Epithelial cell of esophagus (primary cell): ENCODE results near the gene CAPRIN1.
A peak's percentile ranks its signal among the peaks of the same experiment; 100 is the strongest.

Source experiments
- DNase-seq: peaks from one replicate; pipeline ENCODE4 v3.0.0; 2010; ENCODE audit warnings: low read depth
- H3K4me3 ChIP-seq: 2 replicates; pipeline ENCODE4 v1.5.1; 2011; ENCODE audit warnings: mild to moderate bottlenecking, low read length, control low read depth
- CTCF ChIP-seq: IDR thresholded peaks from 2 replicates; pipeline ENCODE4 v1.5.1; 2011; ENCODE audit warnings: low read depth, mild to moderate bottlenecking, low read length, control low read depth, inconsistent platforms; ENCODE audit not compliant: insufficient read depth; ENCODE audit errors: missing control alignments

The CAPRIN1 gene

GRCh38 chr11:34149786-34150185 lies 98.3 kb downstream of the CAPRIN1 start:
- peak; percentile 31 for TF ChIP-seq CTCF
- H3K4me3 ChIP-seq = no peak overlapping the region
- peak; percentile 7 for DNase-seq

GRCh38 chr11:34150494-34151151 lies 99.1 kb downstream of the CAPRIN1 start:
- H3K4me3 ChIP-seq = no peak overlapping the region
- TF ChIP-seq CTCF = no peak
- DNase-seq = no peak
